ENCODE data around the gene MICOS13.
A peak's percentile ranks its signal among the peaks of the same experiment; 100 is the strongest.

MICOS13 gene

GRCh38 chr19:5631567-5632240 lies 48.6 kb downstream of the MICOS13 start:
- no peaks in the 10 kb centered on the region for H3K9me2 ChIP-seq (replicated peaks; ENCODE audit: control insufficient read depth, low read length)
- H3K36me3 ChIP-seq (ENCODE audit: control insufficient read depth, low read length): peaks cover 96% of the 10 kb centered on the region
- H3K4me1 ChIP-seq (ENCODE audit: control insufficient read depth, low read length): peaks cover 33% of the 10 kb centered on the region
- peaks cover 100% of the 10 kb centered on the region for H3K79me2 ChIP-seq (ENCODE audit: control insufficient read depth, low read length)
- no peaks in the 10 kb centered on the region for H3K27me3 ChIP-seq (ENCODE audit: control insufficient read depth, low read length)
- TF ChIP-seq CTCF (IDR thresholded peaks at IDR 0.05; ENCODE audit: low read depth, low read length, poor library complexity, severe bottlenecking): no peak
- TF ChIP-seq EZH2phosphoT487 (IDR thresholded peaks at IDR 0.05; ENCODE audit: borderline replicate concordance, low read length): no peak
- no peak overlapping the region for H3K4me2 ChIP-seq (ENCODE audit: low read length)
- H3F3A ChIP-seq (ENCODE audit: control insufficient read depth, insufficient read depth): peaks cover 6% of the 10 kb centered on the region; the same call in 1 of the 2 replicates
- H4K20me1 ChIP-seq (ENCODE audit: control insufficient read depth, insufficient read depth, low read depth, low read length): peaks cover 71% of the 10 kb centered on the region
- H3K4me3 ChIP-seq (ENCODE audit: low read length): no peak overlapping the region
- no peak overlapping the region for H3K27ac ChIP-seq (ENCODE audit: low read depth, low read length)
- no peaks in the 10 kb centered on the region for H3K9me3 ChIP-seq (ENCODE audit: control insufficient read depth, insufficient read depth, low read length)

DNA sequence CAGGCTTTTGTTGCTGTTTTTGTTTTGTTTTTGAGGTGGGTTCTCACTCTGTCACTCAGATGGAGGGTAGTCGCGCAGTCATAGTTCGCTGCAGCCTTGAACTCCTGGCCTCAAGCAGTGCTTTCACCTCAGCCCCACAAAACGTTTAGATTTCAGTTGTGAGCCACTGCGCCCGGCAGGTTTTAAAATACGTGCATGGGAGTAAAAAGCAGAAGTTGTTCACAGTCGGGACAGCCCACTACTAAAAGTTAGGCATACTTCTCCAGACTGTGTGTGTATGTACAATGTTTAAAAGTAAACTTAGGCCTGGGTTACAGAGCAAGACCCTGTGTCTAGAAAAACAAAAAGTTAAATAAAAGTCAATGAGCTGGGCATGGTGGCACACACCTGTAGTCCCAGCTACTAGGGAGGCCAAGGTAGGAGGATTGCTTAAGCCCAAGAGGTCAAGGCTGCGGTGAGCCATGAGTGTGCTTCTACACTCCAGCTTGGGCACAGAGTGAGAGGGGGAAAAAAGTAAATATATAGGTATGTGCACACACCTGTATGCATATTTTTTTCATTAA lies 51.3 kb downstream of the MICOS13 start:
- Histone ChIP-seq H3F3A (ENCODE audit: control insufficient read depth, insufficient read depth) (peaks cover 2% of the 10 kb centered on the region; the same call in 1 of the 2 replicates), H3K27me3 (ENCODE audit: control insufficient read depth, low read length) (no peaks in the 10 kb centered on the region), H3K4me1 (ENCODE audit: control insufficient read depth, low read length) (peaks cover 56% of the 10 kb centered on the region), H3K4me2 (ENCODE audit: low read length) (peak overlapping the region; percentile 5; the same call in 1 of the 2 replicates), H3K9me2 (replicated peaks; ENCODE audit: control insufficient read depth, low read length) (no peaks in the 10 kb centered on the region), H3K4me3 (ENCODE audit: low read length) (no peak overlapping the region), H3K9me3 (ENCODE audit: control insufficient read depth, insufficient read depth, low read length) (no peaks in the 10 kb centered on the region), H3K27ac (ENCODE audit: low read depth, low read length) (no peak overlapping the region), H3K79me2 (ENCODE audit: control insufficient read depth, low read length) (peaks cover 100% of the 10 kb centered on the region), H3K36me3 (ENCODE audit: control insufficient read depth, low read length) (peaks cover 96% of the 10 kb centered on the region), H4K20me1 (ENCODE audit: control insufficient read depth, insufficient read depth, low read depth, low read length) (peaks cover 71% of the 10 kb centered on the region)
- TF ChIP-seq CTCF (IDR thresholded peaks at IDR 0.05; ENCODE audit: low read depth, low read length, poor library complexity, severe bottlenecking) (no peak), EZH2phosphoT487 (IDR thresholded peaks at IDR 0.05; ENCODE audit: borderline replicate concordance, low read length) (no peak)

DNA sequence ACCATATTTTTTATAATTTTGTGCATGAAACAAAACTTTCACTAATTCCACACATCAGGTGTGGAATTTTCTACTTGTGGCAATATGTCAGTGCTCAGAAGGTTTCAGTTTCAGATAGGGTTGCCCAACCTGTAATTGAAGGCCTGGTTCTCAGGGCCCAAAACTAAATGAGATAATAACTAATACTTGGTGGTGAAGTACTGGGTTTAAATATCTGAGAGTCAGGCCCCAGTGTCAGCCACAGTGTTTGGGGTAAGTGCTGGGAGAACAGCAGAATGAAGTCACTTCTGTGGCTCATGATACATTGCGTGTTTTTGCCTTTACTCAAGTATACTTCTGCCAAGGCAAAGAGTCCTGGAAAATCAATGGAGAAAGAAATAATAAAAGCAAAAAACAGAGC lies 51.9 kb downstream of the MICOS13 start:
- Histone ChIP-seq H3K4me3 (ENCODE audit: low read length) (no peak overlapping the region), H3F3A (ENCODE audit: control insufficient read depth, insufficient read depth) (peaks cover 2% of the 10 kb centered on the region; the same call in 1 of the 2 replicates), H3K4me1 (ENCODE audit: control insufficient read depth, low read length) (peaks cover 56% of the 10 kb centered on the region), H3K79me2 (ENCODE audit: control insufficient read depth, low read length) (peaks cover 100% of the 10 kb centered on the region), H4K20me1 (ENCODE audit: control insufficient read depth, insufficient read depth, low read depth, low read length) (peaks cover 68% of the 10 kb centered on the region), H3K27me3 (ENCODE audit: control insufficient read depth, low read length) (no peaks in the 10 kb centered on the region; the same call in 1 of the 2 replicates), H3K9me2 (replicated peaks; ENCODE audit: control insufficient read depth, low read length) (no peaks in the 10 kb centered on the region), H3K27ac (ENCODE audit: low read depth, low read length) (no peak overlapping the region), H3K4me2 (ENCODE audit: low read length) (0 out of 2 replicates have a peak overlapping the region, but pooled peaks have one; percentile 78), H3K9me3 (ENCODE audit: control insufficient read depth, insufficient read depth, low read length) (no peaks in the 10 kb centered on the region), H3K36me3 (ENCODE audit: control insufficient read depth, low read length) (peaks cover 97% of the 10 kb centered on the region)
- TF ChIP-seq EZH2phosphoT487 (IDR thresholded peaks at IDR 0.05; ENCODE audit: borderline replicate concordance, low read length) (no peak), CTCF (IDR thresholded peaks at IDR 0.05; ENCODE audit: low read depth, low read length, poor library complexity, severe bottlenecking) (no peak)
